A673 (cell line): ENCODE data around the gene NOCT. TPM values are rescaled to one million over a fixed set of nuclear protein-coding genes. Genes with fewer than 3 reads are reported as not detected.

ENCODE experiments used
- BruUV-seq: library from RNA; stranded (reverse); fragments of 400-500 nt; replicated peaks from 2 replicates; lab custom pipeline; 2021; lab: Mats Ljungman, UMichigan
- CTCF ChIA-PET: fragments of 300-600 bp; sonication (Branson Sonifier 250); formaldehyde crosslinking; loops from one replicate; lab custom pipeline; 2022; ENCODE audit warnings: antibody characterized with exemption; lab: Charles Lee
- POLR2A ChIA-PET: fragments of 300-600 bp; sonication (Branson Sonifier 250); formaldehyde crosslinking; loops from one replicate; lab custom pipeline; 2022; ENCODE audit warnings: antibody characterized with exemption; ENCODE audit not compliant: low non-redundant PET; lab: Charles Lee
- DNase-seq: peaks from one replicate; pipeline ENCODE4 v3.0.0-alpha.2; 2015; ENCODE audit warnings: low spot score
- H3K27ac ChIP-seq: fragments of 200-600 bp; sonication (generic); 2 replicates; pipeline ENCODE4 v1.5.1; 2016; ENCODE audit warnings: mixed run types, low read depth, mild to moderate bottlenecking, mixed read lengths, antibody characterized with exemption, low read length; ENCODE audit not compliant: poor library complexity, severe bottlenecking
- H3K27me3 ChIP-seq: fragments of 200-600 bp; sonication (generic); replicated peaks from 2 replicates; pipeline ENCODE4 v1.6.1; 2017; ENCODE audit warnings: mixed run types, low read depth, mild to moderate bottlenecking, mixed read lengths, antibody characterized with exemption, low read length; ENCODE audit not compliant: insufficient read depth, poor library complexity
- H3K36me3 ChIP-seq: fragments of 200-600 bp; sonication (generic); 2 replicates; pipeline ENCODE4 v1.6.1; 2016; ENCODE audit warnings: mixed run types, mild to moderate bottlenecking, mixed read lengths, antibody characterized with exemption, low read length; ENCODE audit not compliant: insufficient read depth, poor library complexity, severe bottlenecking
- H3K4me1 ChIP-seq: fragments of 200-600 bp; sonication (generic); 2 replicates; pipeline ENCODE4 v1.6.1; 2017; ENCODE audit warnings: mixed run types, mild to moderate bottlenecking, mixed read lengths, antibody characterized with exemption, low read length; ENCODE audit not compliant: insufficient read depth, poor library complexity, severe bottlenecking
- H3K4me3 ChIP-seq: fragments of 200-600 bp; sonication (generic); 2 replicates; pipeline ENCODE4 v1.5.1; 2016; ENCODE audit warnings: low read depth, mixed run types, mild to moderate bottlenecking, mixed read lengths, low read length; ENCODE audit not compliant: poor library complexity, severe bottlenecking
- H3K9me3 ChIP-seq: fragments of 200-600 bp; sonication (generic); 2 replicates; pipeline ENCODE4 v1.6.1; 2016; ENCODE audit warnings: mixed run types, low read depth, mild to moderate bottlenecking, mixed read lengths, antibody characterized with exemption, low read length; ENCODE audit not compliant: poor library complexity, severe bottlenecking
- CTCF ChIP-seq: fragments of 300-800, 200-600 bp; sonication (generic); conservative IDR thresholded peaks from 2 replicates; pipeline ENCODE4 v1.5.1; 2017; ENCODE audit warnings: low read depth, mild to moderate bottlenecking, antibody characterized with exemption, low read length, moderate library complexity, mixed read lengths
- EZH2 ChIP-seq: fragments of 200-600 bp; sonication (generic); IDR thresholded peaks from 2 replicates; pipeline ENCODE4 v1.6.1; 2017; ENCODE audit warnings: borderline replicate concordance, low read depth, mild to moderate bottlenecking, mixed read lengths, antibody characterized with exemption, low read length; ENCODE audit not compliant: poor library complexity, severe bottlenecking
- intact Hi-C: fragments of 100-400 bp; cut with micrococcal nuclease; formaldehyde crosslinking; loops from one replicate; pipeline ENCODE4 v1.10.0; 2022; ENCODE audit not compliant: unreplicated experiment
- total RNA-seq: library from RNA; stranded (reverse); gene quantifications from 2 replicates; pipeline ENCODE4 v1.2.3, GENCODE V29; 2021

NOCT gene
- total RNA-seq, 1 experiment from 2014 or later: 27.6 TPM

GRCh38 chr4:139076016-139076744, 60.6 kb downstream of the NOCT start:
- no peak overlapping the region for H3K4me3 ChIP-seq
- POLR2A ChIA-PET: no interaction called here
- DNase-seq: no peak
- no TSS peak for BruUV-seq
- peaks cover 22% of the 10 kb centered on the region for H3K36me3 ChIP-seq
- CTCF ChIA-PET: no interaction called here
- H3K27ac ChIP-seq: no peak overlapping the region
- intact Hi-C loops: no loop called here
- H3K9me3 ChIP-seq: no peaks in the 10 kb centered on the region
- no peak for TF ChIP-seq EZH2
- no peak for TF ChIP-seq CTCF
- peaks cover 19% of the 10 kb centered on the region for H3K4me1 ChIP-seq
- H3K27me3 ChIP-seq: no peaks in the 10 kb centered on the region

- H3K27ac ChIP-seq: no peak overlapping the region
- TF ChIP-seq EZH2: no peak
- no peak for TF ChIP-seq CTCF
- intact Hi-C loops: no loop called here
Observed at GRCh38 chr4:139077567-139078355, 62.2 kb downstream of the NOCT start.

GRCh38 chr4:139078926-139079325, 63.3 kb downstream of the NOCT start:
- CTCF ChIA-PET: no interaction called here
- intact Hi-C loops: no loop called here
- Histone ChIP-seq H3K4me3 (no peak overlapping the region), H3K36me3 (no peaks in the 10 kb centered on the region), H3K27me3 (no peaks in the 10 kb centered on the region), H3K9me3 (no peaks in the 10 kb centered on the region), H3K4me1 (peaks cover 27% of the 10 kb centered on the region), H3K27ac (no peak overlapping the region)
- TF ChIP-seq CTCF: no peak
- no peak for TF ChIP-seq EZH2
- POLR2A ChIA-PET: no interaction called here
- no TSS peak for BruUV-seq
- DNase-seq: no peak

More at GRCh38 chr4:139077567-139078355, 62.2 kb downstream of the NOCT start:
- DNase-seq: no peak
- no peak overlapping the region for H3K4me3 ChIP-seq
- H3K9me3 ChIP-seq: no peaks in the 10 kb centered on the region
- H3K4me1 ChIP-seq: peaks cover 27% of the 10 kb centered on the region
- H3K27me3 ChIP-seq: no peaks in the 10 kb centered on the region
- BruUV-seq: no TSS peak
- CTCF ChIA-PET: no interaction called here
- peaks cover 7% of the 10 kb centered on the region for H3K36me3 ChIP-seq
- POLR2A ChIA-PET: no interaction called here
